Activated CD8-positive, alpha-beta memory T cell treated with anti-CD3 and anti-CD28 coated beads, Interleukin-2, amount 50 U/mL, for 24 hours (primary cell): Measurements from ENCODE around the gene USH1G.

ENCODE experiments used
- DNase-seq: peaks from one replicate; pipeline ENCODE4 v3.0.0-alpha.2; 2020; ENCODE audit errors: extremely low read depth

The USH1G gene

GRCh38 chr17:74903671-74904070 lies 19.4 kb downstream of the USH1G start:
- no peak for DNase-seq

GRCh38 chr17:74903034-74903433 lies 20.0 kb downstream of the USH1G start:
- DNase-seq, result no peak

GRCh38 chr17:74901353-74902135 lies 21.5 kb downstream of the USH1G start:
- DNase-seq, result no peak

- DNase-seq, result no peak
These were observed 22.8 kb downstream of the USH1G start for GRCh38 chr17:74900208-74900607.

GRCh38 chr17:74898376-74898946 lies 24.6 kb downstream of the USH1G start:
- no peak for DNase-seq

GRCh38 chr17:74893936-74894671 lies 29.0 kb downstream of the USH1G start:
- no peak for DNase-seq

- no peak for DNase-seq
These were observed 29.8 kb downstream of the USH1G start, which contains the start of gene FADS6 for GRCh38 chr17:74892974-74893911. FADS6 (minus strand) TSS chr17:74893633; CDS start chr17:74893595, 38 bp downstream.

GRCh38 chr17:74892013-74892841 lies 30.8 kb downstream of the USH1G start:
- DNase-seq, result no peak

GRCh38 chr17:74890554-74890953 lies 32.5 kb downstream of the USH1G start:
- no peak for DNase-seq

- no peak for DNase-seq
These were observed 34.6 kb downstream of the USH1G start for GRCh38 chr17:74888469-74888868.

GRCh38 chr17:74883241-74883745 lies 39.8 kb downstream of the USH1G start:
- DNase-seq, result no peak

GRCh38 chr17:74882517-74883240 lies 40.4 kb downstream of the USH1G start:
- no peak for DNase-seq

- DNase-seq, result no peak
These were observed 42.0 kb downstream of the USH1G start for GRCh38 chr17:74881073-74881472.

- no peak for DNase-seq
These were observed 43.7 kb downstream of the USH1G start for GRCh38 chr17:74879308-74879707.

- DNase-seq, result no peak
These were observed 44.4 kb downstream of the USH1G start for GRCh38 chr17:74878658-74879057.

GRCh38 chr17:74877592-74878548 lies 45.2 kb downstream of the USH1G start:
- no peak for DNase-seq

- no peak for DNase-seq
These were observed 47.0 kb downstream of the USH1G start for GRCh38 chr17:74875977-74876593.
